ENCODE results near the gene CEACAM19. TPM values are rescaled to one million over a fixed set of nuclear protein-coding genes. Genes with fewer than 3 reads are reported as not detected.

Gene CEACAM19
- total and polyA plus RNA-seq, 2 donors (not counting 3 experiments of a cell fraction or from before 2014, with no cell fraction given), result 9.9 to 14.5 TPM

- no peak for FAIRE-seq
- Histone ChIP-seq H3K4me2 (ENCODE audit: insufficient read depth, low read length) (no peak overlapping the region), H3K9ac (replicated peaks; ENCODE audit: extremely low read depth, insufficient read depth, low read length) (no peak overlapping the region), H3K79me2 (ENCODE audit: control insufficient read depth, insufficient read depth, low read length) (no peaks in the 10 kb centered on the region), H3K27ac (ENCODE audit: insufficient read depth, low read depth, low read length) (no peak overlapping the region), H3K9me1 (replicated peaks; ENCODE audit: control insufficient read depth, extremely low read depth, insufficient read depth, low read length) (no peaks in the 10 kb centered on the region), H3K27me3 (ENCODE audit: control insufficient read depth in 2 of 2, insufficient read depth in 2 of 2, low read length in 2 of 2) (no peaks in the 10 kb centered on the region), H3K4me3 (replicated peaks in 1 of 3; ENCODE audit: insufficient read depth in 1 of 3, low read depth in 1 of 3, low read length in 3 of 3) (no peak overlapping the region), H4K20me1 (replicated peaks; ENCODE audit: control insufficient read depth, extremely low read depth, insufficient read depth, low read length) (no peaks in the 10 kb centered on the region), H3K4me1 (ENCODE audit: control insufficient read depth, extremely low read depth, insufficient read depth, low read length) (peaks cover under 1% of the 10 kb centered on the region), H3K9me3 (replicated peaks; ENCODE audit: control insufficient read depth, insufficient read depth, low read length) (no peaks in the 10 kb centered on the region), H2AFZ (ENCODE audit: low read depth, low read length) (no peak overlapping the region), H3K36me3 (ENCODE audit: control insufficient read depth in 2 of 2, extremely low read depth in 1 of 2, insufficient read depth in 2 of 2, low read length in 2 of 2) (no peaks in the 10 kb centered on the region)
- dilution Hi-C loops (cut with MboI; ENCODE audit: extremely low pct_ligation_motif_present, low sequenced_read_pairs) (no loop called here), intact Hi-C loops (cut with micrococcal nuclease) (no loop called here)
- CTCF ChIA-PET, result interaction anchor here (1.5 kb wide), 1 partner anchor 130 kb away, joined by 4 read pairs; no protein-coding TSS in a partner anchor
- BruUV-seq (replicated peaks), result no TSS peak
- TF ChIP-seq MYC (IDR thresholded peaks at IDR 0.05; ENCODE audit: low read depth, low read length) (no peak), MAX (IDR thresholded peaks at IDR 0.05; ENCODE audit: insufficient read depth, insufficient read length) (no peak), POLR2AphosphoS5 (IDR thresholded peaks at IDR 0.05; ENCODE audit: insufficient read depth, low read depth, low read length) (no peak), CTCF (IDR thresholded peaks at IDR 0.05; ENCODE audit: extremely low read depth in 1 of 2, insufficient read depth in 1 of 2, low read depth in 1 of 2, low read length in 2 of 2) (no peak), POLR2A (IDR thresholded peaks at IDR 0.05; ENCODE audit: low read depth, low read length) (no peak), GATA2 (IDR thresholded peaks at IDR 0.05; ENCODE audit: insufficient read depth, insufficient read length, low read depth, low read length) (no peak), FOS (IDR thresholded peaks at IDR 0.05; ENCODE audit: borderline replicate concordance, insufficient read depth, low read length) (no peak), EZH2 (IDR thresholded peaks at IDR 0.05; ENCODE audit: borderline replicate concordance, low read depth, low read length, severe bottlenecking) (no peak), JUN (IDR thresholded peaks at IDR 0.05; ENCODE audit: borderline replicate concordance, insufficient read depth, insufficient read length, low read depth) (no peak)
- POLR2A ChIA-PET, result no interaction called here
- no peak for DNase-seq (ENCODE audit: low read depth, low spot score)
These were observed 29.3 kb downstream of the CEACAM19 start for GRCh38 chr19:44700547-44700946.
